B cell (primary cell): ENCODE results near the gene HOXA10. TPM values are rescaled to one million over a fixed set of nuclear protein-coding genes. Genes with fewer than 3 reads are reported as not detected.

Source experiments
- ATAC-seq: fragments of 200-7000 bp; cut with Tn5 transposase; one replicate; pipeline ENCODE4 v1.10.0; 2021; ENCODE audit warnings: low read depth, mild to moderate bottlenecking, moderate number of reproducible peaks, moderate library complexity
- CTCF ChIA-PET: fragments of 350-600 bp; sonication (Branson Sonifier 250); formaldehyde crosslinking; loops from one replicate; lab custom pipeline; 2021; ENCODE audit warnings: antibody characterized with exemption, inconsistent platforms; lab: Charles Lee
- POLR2A ChIA-PET: fragments of 350-600 bp; sonication (Branson Sonifier 250); formaldehyde crosslinking; loops from one replicate; lab custom pipeline; 2021; ENCODE audit warnings: antibody characterized with exemption; lab: Charles Lee
- DNase-seq: peaks from one replicate; pipeline ENCODE4 v3.0.0; 2013
- H2AFZ ChIP-seq: 2 replicates; pipeline ENCODE4 v1.6.1; 2012; ENCODE audit warnings: mild to moderate bottlenecking, low read depth, low read length; ENCODE audit not compliant: insufficient read depth, poor library complexity, severe bottlenecking
- H3K27ac ChIP-seq, 2 donors: 1 replicate in 1 of 2; 2 replicates in 1 of 2; pipeline ENCODE4 v1.5.1; 2012 to 2013; ENCODE audit warnings: low read length in 2 of 2, mild to moderate bottlenecking in 2 of 2, moderate library complexity in 1 of 2
- H3K27me3 ChIP-seq, 4 experiments: fragments of 200-600 bp in 1 of 4; sonication (generic) in 1 of 4; replicated peaks in 1 of 4; 1 replicate in 2 of 4; 2 replicates in 2 of 4; pipeline versions ENCODE4 v1.6.1 to v1.7.0; 2013 to 2016; ENCODE audit warnings: low read length in 3 of 4, mild to moderate bottlenecking in 2 of 4, mixed read lengths in 1 of 4, moderate library complexity in 1 of 4; ENCODE audit not compliant: insufficient read depth in 4 of 4, control insufficient read depth in 3 of 4; ENCODE audit errors: control extremely low read depth in 1 of 4
- H3K36me3 ChIP-seq, 2 experiments: replicated peaks in 1 of 2; 1 replicate in 1 of 2; 2 replicates in 1 of 2; pipeline versions ENCODE4 v1.6.1 to v1.7.1; 2013; ENCODE audit warnings: low read length in 1 of 2; ENCODE audit not compliant: insufficient read depth in 2 of 2, control insufficient read depth in 1 of 2; ENCODE audit errors: control extremely low read depth in 1 of 2, extremely low read depth in 1 of 2
- H3K4me1 ChIP-seq, 2 donors: fragments of 200-600 bp in 1 of 2; sonication (generic) in 1 of 2; 1 replicate in 1 of 2; 2 replicates in 1 of 2; pipeline versions ENCODE4 v1.5.1 to v1.6.1; 2013 to 2017; ENCODE audit warnings: low read length in 2 of 2; ENCODE audit not compliant: control insufficient read depth in 2 of 2, insufficient read depth in 2 of 2
- H3K4me2 ChIP-seq: replicated peaks from 2 replicates; pipeline ENCODE3; 2012; ENCODE audit warnings: mild to moderate bottlenecking, low read depth, low read length; ENCODE audit not compliant: poor library complexity, severe bottlenecking
- H3K4me3 ChIP-seq, 5 experiments: fragments of 200-600 bp in 1 of 5; sonication (generic) in 1 of 5; 1 replicate in 3 of 5; 2 replicates in 2 of 5; pipeline versions ENCODE4 v1.5.1 to v1.7.0; 2011 to 2016; ENCODE audit warnings: low read length in 4 of 5, mild to moderate bottlenecking in 4 of 5, low read depth in 2 of 5, control low read depth in 1 of 5, moderate library complexity in 1 of 5; ENCODE audit not compliant: insufficient read depth in 1 of 5; ENCODE audit errors: control extremely low read depth in 1 of 5, extremely low read depth in 1 of 5
- H3K79me2 ChIP-seq: fragments of 200-600 bp; sonication (generic); one replicate; pipeline ENCODE4 v1.6.0; 2016; ENCODE audit warnings: low read length; ENCODE audit not compliant: control insufficient read depth, insufficient read depth
- H3K9ac ChIP-seq: fragments of 200-600 bp; sonication (generic); 2 replicates; pipeline ENCODE4 v1.6.1; 2017; ENCODE audit warnings: mild to moderate bottlenecking, low read length, moderate library complexity
- H3K9me3 ChIP-seq, 3 donors: one replicate each; pipeline versions ENCODE4 v1.6.1 to v1.7.1; 2013; ENCODE audit warnings: low read length in 2 of 3; ENCODE audit not compliant: control insufficient read depth in 2 of 3, insufficient read depth in 1 of 3; ENCODE audit errors: control extremely low read depth in 1 of 3
- H4K20me1 ChIP-seq: 2 replicates; pipeline ENCODE4 v1.6.0; 2012; ENCODE audit warnings: mild to moderate bottlenecking, low read length; ENCODE audit not compliant: insufficient read depth, control insufficient read depth, poor library complexity, severe bottlenecking
- H3K27ac Mint-ChIP-seq: one replicate; pipeline ENCODE4 v1.8.0; 2021; ENCODE audit warnings: mixed read lengths
- H3K27me3 Mint-ChIP-seq: one replicate; pipeline ENCODE4 v1.8.0; 2021; ENCODE audit warnings: mixed read lengths
- H3K4me1 Mint-ChIP-seq: one replicate; pipeline ENCODE4 v1.8.0; 2021; ENCODE audit warnings: mixed read lengths
- H3K4me3 Mint-ChIP-seq: one replicate; pipeline ENCODE4 v1.8.0; 2021; ENCODE audit warnings: mixed read lengths
- H3K9me3 Mint-ChIP-seq: one replicate; pipeline ENCODE4 v1.8.0; 2022; ENCODE audit warnings: mixed read lengths; ENCODE audit not compliant: insufficient read depth
- CTCF ChIP-seq: fragments of 200-600 bp; IDR thresholded peaks from one replicate; pipeline ENCODE4 v1.8.0; 2022; ENCODE audit warnings: antibody characterized with exemption, mild to moderate bottlenecking
- EZH2 ChIP-seq: IDR thresholded peaks from 2 replicates; pipeline ENCODE4 v1.6.1; 2012; ENCODE audit warnings: borderline replicate concordance, low read depth, mild to moderate bottlenecking, moderate library complexity, low read length; ENCODE audit not compliant: insufficient read depth, poor library complexity, severe bottlenecking
- WGBS: methylation state at CpG from one replicate; pipeline ENCODE4 v1.1.5; 2013; ENCODE audit warnings: missing lambda C conversion rate; ENCODE audit not compliant: insufficient coverage; 5-methylcytosine and 5-hydroxymethylcytosine counted together
- intact Hi-C: fragments of 100-400 bp; cut with micrococcal nuclease; formaldehyde crosslinking; loops from one replicate; pipeline ENCODE4 v1.10.0; 2022
- polyA plus RNA-seq: library from polyadenylated mRNA; depleted of rRNA; stranded (reverse); fragments of >200 nt; gene quantifications from 2 replicates; pipeline ENCODE4 v1.2.3, GENCODE V29; 2012
- total RNA-seq, 2 donors: library from RNA; stranded (reverse); fragments of 120-200 nt in 1 of 2; gene quantifications; 1 replicate in 1 of 2; 2 replicates in 1 of 2; pipeline versions ENCODE4 v1.2.3 to v1.2.4, GENCODE V29; 2013 to 2022

HOXA10 gene
- total and polyA plus RNA-seq, 2 donors (not counting 1 experiment from before 2014, with no cell fraction given): not detected

- H3K4me2 ChIP-seq: peak overlapping the region; percentile 71
- Mint-ChIP-seq H3K4me3 (peak overlapping the region; percentile 78), H3K9me3 (no peaks in the 10 kb centered on the region), H3K4me1 (peaks cover 41% of the 10 kb centered on the region), H3K27ac (peak overlapping the region; percentile 77), H3K27me3 (peaks cover 80% of the 10 kb centered on the region)
- H4K20me1 ChIP-seq: no peaks in the 10 kb centered on the region
- peak; percentile 44 for DNase-seq
- no peak overlapping the region for H2AFZ ChIP-seq
- H3K36me3 ChIP-seq: no peaks in the 10 kb centered on the region
- H3K27me3 ChIP-seq: peaks cover 0 to 96% (median 84%) of the 10 kb centered on the region in 4 experiments
- TF ChIP-seq EZH2 (no peak), CTCF (no peak)
- no peaks in the 10 kb centered on the region for H3K79me2 ChIP-seq
- POLR2A ChIA-PET: no interaction called here
- CTCF ChIA-PET: interaction anchor here (0.7 to 5.9 kb wide), 7 partner anchors 9 to 834 kb away, joined by 3 to 28 read pairs (median 4); partner anchors contain the start of gene HOXA13
- H3K4me3 ChIP-seq: no peak overlapping the region
- intact Hi-C loops: loop anchor here (2.0 to 5.0 kb wide), 2 partner anchors 19 to 34 kb away; partner anchors contain the start of gene HOXA3
- ATAC-seq: no peak
- no peak overlapping the region for H3K27ac ChIP-seq
- H3K9me3 ChIP-seq: peaks cover 0 to 72% (median 9%) of the 10 kb centered on the region in 3 donors
- 12% methylated on average over 19 of the region's 24 CpGs for WGBS
- H3K9ac ChIP-seq: no peak overlapping the region
- H3K4me1 ChIP-seq: peaks cover 50 to 73% of the 10 kb centered on the region in 2 donors
These were observed 11.9 kb upstream of the HOXA10 start for GRCh38 chr7:27185854-27186667.
